ENCODE results near the gene POFUT2.

- TF ChIP-seq REST (IDR thresholded peaks at IDR 0.05; ENCODE audit: borderline replicate concordance) (no peak), CTCF (IDR thresholded peaks at IDR 0.05; ENCODE audit: poor library complexity, severe bottlenecking) (no peak)
These were observed 20.9 kb downstream of the POFUT2 start for GRCh38 chr21:45266518-45267389.
